HG02642 (cell line): ENCODE results near the gene GABARAP.

Source experiments
- ATAC-seq: cut with Tn5 transposase; IDR thresholded peaks from one replicate; pipeline ENCODE4 v1.9.1; 2021; ENCODE audit warnings: mild to moderate bottlenecking; ENCODE audit not compliant: unreplicated experiment, poor library complexity

The GABARAP gene

DNA sequence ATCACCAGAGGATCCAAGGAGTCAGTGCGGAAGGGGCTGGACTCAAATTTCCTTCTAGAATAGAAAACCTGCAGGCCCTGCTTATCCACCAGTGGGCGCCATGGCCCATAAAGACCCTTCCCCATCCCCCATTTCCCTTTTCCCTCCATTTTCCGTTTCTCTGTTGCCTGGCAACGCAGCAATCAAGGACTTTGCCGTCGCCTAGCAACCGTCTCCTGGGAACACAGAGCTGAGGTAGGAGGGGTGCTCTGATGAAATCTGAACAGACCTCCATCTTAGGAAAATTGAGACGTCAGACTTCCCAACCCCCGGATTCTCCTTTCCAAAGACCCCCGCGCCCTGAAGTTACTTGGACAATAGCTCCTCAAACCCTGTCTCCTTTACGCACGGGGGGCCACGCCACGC, 28.4 kb downstream of the GABARAP start:
- ATAC-seq = peak; percentile 6

GRCh38 chr17:7211491-7212273, 30.6 kb downstream of the GABARAP start:
- ATAC-seq = no peak

DNA sequence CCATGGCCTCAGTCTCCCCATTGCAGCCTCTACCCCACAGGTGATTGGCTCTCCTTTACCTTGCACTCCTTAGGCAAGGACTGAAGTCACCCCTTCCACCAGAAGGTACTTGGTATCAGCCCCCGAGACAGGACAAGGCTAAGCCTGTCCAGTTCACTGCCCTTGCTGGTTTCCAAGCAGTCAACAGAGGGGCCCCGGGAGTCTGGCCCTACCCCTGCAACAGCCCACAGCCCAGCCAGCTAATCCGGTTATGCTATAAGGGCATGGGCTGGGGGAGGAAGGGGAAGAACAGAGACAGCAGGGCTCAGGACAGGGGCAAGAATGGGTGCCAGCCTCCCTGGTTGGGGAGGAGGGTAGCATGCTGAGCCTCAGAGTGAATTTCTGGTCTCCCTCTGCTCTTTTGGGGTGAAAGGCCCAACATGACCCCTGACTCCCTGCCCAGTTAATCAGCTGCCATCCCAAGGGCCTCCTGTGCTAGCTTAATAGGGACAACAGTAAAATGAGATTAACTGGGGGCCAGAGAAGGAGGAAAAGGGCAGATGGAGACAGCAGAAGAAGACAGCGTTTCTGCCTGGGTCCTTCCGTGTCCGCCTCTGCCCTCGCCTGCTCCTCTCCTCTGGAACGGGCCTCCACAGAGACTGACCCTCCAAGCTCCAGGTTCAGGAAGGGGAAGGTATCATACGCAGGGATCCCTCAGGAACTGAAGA, 33.3 kb downstream of the GABARAP start:
- no peak for ATAC-seq

- ATAC-seq = no peak
Observed at GRCh38 chr17:7208027-7208571, 34.1 kb downstream of the GABARAP start.

DNA sequence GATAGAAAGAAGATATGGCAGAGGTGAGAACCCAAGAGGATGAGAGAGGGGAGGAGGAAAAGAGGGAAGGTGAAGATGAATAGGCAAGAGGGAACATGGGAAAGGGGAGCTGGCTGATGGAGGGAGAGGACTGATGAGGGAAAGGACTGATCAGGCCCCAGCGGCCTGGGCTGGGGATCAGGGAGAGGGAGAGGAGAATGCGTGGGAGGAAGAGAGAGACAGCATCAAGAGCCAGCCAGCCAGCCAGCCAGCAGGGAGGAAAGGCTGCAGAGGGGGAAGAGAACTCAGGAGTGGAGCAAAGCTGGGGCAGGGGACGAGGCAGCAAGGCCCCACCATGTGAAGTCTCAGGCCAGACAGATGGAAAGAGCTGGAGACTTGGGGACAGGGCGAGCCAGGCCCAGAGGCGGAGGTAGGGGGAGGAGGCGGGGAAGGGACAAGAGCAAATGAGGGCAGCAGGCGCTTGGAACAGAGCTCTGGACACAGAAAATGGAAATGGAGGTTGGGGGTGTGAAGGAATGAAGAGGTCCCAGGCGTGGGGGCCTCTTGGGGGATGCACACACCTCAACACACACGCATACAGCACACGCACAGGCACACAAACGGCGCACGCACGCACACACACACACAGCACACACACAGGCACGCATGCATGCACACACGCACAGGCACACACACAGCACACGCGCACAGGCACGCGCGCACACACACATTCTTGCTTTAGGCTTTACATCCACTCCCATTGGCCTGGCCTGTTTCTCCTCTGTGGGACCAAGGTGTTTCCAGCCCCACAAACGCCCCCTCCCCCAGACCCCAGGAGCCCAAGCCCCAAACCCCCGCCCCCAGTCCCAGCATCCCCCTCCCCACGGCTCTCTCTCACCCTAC, 34.9 kb downstream of the GABARAP start:
- no peak for ATAC-seq

DNA sequence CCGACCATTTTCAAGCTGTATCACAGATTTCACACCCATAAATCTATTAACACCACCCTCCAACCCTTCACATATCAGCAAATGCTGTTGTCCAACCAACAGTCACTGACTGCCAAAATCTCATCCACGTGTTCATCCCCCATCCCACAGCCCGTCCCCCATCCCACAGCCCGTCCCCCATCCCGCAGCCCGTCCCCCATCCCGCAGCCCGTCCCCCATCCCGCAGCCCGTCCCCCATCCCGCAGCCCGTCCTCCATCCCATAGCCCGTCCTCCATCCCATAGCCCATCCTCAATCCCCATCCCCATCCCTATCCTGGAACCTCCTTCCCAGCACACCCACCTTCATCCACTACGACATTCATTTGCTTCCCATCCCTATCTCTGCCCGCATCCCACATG, 36.7 kb downstream of the GABARAP start:
- no peak for ATAC-seq

DNA sequence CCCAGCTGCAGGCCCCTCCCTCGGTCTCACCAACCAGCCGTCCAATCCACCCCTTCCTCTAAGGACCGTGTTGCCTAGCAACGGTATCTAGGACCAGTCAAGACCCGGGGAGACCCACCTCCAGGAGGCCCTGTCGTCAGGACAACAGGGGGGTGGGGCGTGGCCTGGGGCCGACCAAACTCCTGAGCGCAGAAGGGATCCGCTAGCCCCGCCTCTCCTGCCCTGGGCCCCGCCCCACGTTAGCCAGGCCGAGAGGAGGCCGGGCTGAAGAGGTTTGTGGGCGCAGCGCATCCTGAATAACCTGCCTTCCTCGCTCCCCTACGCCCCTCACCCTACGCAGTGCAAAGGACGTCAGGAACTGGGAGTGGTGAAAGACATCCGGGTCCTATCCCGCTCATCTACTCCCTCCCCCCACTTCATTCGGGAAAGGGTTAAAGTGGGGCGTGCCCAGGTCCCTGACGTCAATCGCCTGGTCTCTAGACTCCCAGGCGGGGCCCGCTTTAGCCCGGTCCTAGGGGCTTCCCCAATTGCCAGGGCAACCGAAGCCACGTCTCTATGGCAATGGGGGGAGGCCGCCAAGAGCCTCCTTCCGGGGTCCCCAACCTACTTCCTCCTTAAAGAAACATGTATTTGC, 37.3 kb downstream of the GABARAP start:
- peak; percentile 80 for ATAC-seq

DNA sequence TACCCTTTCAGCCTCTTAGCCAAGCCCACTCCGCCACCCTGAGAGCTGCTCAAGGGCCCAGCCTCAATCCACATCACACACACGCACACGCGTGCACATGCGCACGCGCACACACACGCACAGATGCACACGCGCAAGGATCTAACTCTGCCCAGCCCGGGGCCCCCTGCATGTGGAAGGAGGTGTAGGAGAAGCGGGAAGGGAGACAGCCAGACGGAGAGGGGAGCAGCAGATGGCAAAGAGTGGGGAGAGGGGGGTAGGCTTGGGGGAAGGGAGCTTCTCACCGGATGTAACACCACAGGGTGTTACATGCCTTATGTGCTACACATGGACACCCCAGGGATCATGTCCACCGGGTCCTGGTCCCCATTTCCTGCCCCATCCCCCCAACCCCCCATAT, 37.9 kb downstream of the GABARAP start:
- no peak for ATAC-seq

DNA sequence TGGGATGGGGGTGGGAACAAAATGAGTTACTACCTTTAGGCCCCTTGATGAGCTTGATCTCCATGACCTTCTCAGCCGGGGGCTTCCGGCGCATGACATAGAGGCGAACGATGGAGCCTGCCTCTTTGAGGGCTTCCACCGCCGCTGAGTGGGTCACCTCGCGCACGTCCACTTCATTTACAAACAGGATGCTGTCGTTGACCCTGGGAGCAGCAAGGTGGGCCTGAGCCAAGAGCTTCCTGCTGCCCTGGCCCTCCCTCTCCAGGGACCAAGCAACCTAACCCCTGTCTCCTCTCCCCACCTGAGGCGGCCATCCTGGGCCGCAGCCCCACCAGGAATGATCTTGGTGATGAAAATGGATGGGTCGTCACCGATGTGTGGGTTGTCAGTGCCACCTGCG, 38.9 kb downstream of the GABARAP start:
- ATAC-seq = no peak

DNA sequence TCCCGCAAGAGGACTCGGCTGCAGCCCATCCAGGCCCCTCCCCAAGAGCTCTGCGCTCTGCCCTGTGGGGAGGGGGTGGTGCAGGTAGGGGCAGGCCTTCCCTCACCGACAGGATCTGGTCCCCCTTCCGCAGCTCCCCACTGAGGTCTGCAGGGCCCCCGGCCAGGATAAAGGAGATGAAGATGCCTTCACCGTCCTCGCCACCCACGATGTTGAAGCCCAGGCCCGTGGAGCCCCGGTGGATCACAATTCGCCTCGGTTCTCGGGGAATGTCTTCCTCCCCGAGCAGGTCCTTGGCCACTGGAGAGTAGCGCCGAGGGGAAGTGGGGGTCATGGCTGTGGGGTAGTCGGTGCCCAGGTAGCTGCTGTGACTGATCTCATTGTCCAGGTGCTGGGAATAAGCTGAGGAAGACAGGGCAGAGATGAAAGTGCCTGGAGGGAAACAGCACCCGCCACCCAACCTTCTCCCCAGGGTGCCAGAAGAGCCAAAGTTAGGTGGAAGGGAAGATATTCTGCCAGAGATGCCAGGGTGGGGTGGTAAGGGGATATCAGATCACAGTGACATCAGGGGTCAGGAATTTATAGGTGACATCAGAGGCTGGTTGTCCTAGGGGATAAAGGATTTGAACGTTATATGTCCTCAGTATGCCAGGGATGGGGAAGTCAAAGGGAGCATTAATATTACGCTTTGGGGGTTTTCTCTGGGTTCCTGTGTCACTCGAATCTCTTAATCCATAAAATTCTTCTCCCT, 45.4 kb downstream of the GABARAP start:
- no peak for ATAC-seq

- no peak for ATAC-seq
Observed at GRCh38 chr17:7195971-7196370, 46.3 kb downstream of the GABARAP start.

DNA sequence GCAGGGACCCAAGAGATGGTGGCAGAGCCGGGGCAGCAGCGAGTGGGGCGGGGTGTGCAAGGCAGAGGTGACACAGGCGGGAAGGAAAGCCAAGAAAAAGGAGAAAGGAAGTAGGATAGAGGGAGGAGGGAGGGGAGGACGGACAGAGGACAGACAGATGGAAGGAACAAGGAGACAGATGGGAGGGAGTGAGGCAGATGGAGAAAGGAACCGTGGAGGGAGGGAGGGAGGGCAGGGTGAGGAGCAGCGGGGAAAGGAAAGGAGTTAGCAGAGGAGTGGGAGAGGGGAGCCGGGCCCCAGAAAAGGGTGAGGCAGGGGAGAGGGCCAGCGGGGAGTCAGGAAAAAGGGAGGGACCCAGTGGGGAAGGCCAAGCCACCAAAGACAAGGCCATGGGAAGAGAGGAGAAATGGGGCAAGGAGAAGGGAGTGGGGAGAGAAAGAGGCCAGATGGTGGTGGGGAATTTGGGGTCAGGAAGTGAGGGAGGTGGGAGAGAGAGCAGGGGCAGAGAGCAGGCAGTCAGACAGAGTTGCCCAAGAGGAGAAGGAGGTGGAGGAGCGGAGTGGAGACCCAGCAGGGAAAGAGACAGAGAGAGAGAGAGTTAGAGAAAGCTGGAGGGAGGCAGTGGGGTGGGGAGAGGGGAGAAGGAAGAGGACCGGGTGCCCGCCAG, 49.8 kb downstream of the GABARAP start:
- ATAC-seq = no peak

DNA sequence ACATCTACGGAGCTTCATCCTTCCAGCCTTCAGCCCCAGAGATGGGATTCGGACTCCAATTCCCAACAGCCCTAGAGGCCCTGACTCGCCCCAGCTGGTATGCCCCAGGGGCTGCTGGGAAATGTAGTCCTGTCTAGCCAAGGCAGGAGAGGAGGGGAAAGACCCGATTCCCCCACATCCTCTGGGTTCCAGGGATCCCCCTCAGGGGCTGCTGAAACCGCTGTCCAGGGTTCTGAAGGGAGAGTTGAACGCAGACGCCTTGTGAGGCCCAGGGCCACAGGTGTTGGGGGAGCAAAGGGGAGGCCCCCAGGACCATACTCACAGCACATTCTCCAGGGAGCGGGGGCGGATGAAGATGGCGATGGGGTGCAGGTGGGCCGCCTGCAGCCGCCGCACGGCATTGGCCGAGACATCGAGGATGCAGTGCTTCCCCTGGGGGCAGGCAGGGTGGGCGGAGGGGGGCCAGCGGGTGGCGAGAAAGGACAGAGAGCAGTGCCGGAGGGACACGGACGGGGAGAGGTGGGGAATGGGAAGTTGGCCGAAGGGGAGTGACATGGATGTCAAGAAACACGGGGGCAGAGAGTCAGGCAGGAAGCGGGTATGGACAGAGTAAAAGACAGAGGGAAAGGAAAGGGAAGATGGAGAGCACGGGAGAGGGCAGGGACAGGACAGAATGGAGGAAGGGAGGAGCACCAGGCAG, 50.5 kb downstream of the GABARAP start:
- ATAC-seq = no peak

- no peak for ATAC-seq
Observed at GRCh38 chr17:7191069-7191468, 51.2 kb downstream of the GABARAP start.

- ATAC-seq = no peak
Observed at GRCh38 chr17:7190276-7190917, 51.9 kb downstream of the GABARAP start.
